Gastrocnemius medialis (tissue), 4 donors: ENCODE data around the gene COQ8A. TPM values are rescaled to one million over a fixed set of nuclear protein-coding genes. Genes with fewer than 3 reads are reported as not detected.

Experiments
- ATAC-seq, 2 donors: fragments of 150-250 bp; one replicate each; pipeline ENCODE4 v1.9.1; 2016
- DNase-seq, 2 donors: peaks; one replicate each; pipeline ENCODE4 v3.0.0-alpha.2; 2019
- H3K27ac ChIP-seq, 4 donors: fragments of 200-600 bp; sonication (generic); 1 replicate in 1 of 4; 2 replicates in 3 of 4; pipeline ENCODE4 v1.5.1; 2016 to 2018; ENCODE audit warnings: mild to moderate bottlenecking in 2 of 4, moderate library complexity in 1 of 4
- H3K27me3 ChIP-seq, 3 donors: fragments of 200-600 bp; sonication (generic) in 2 of 3; 1 replicate in 1 of 3; 2 replicates in 2 of 3; pipeline versions ENCODE4 v1.5.1 to v1.6.0; 2016 to 2019; ENCODE audit warnings: mild to moderate bottlenecking in 1 of 3, moderate library complexity in 1 of 3
- H3K36me3 ChIP-seq, 2 donors: fragments of 200-600 bp; sonication (generic) in 1 of 2; one replicate each; pipeline ENCODE4 v1.5.1; 2017 to 2018
- H3K4me1 ChIP-seq, 2 donors: fragments of 200-600 bp; sonication (generic) in 1 of 2; one replicate each; pipeline ENCODE4 v1.5.1; 2016 to 2017; ENCODE audit warnings: mild to moderate bottlenecking in 2 of 2
- H3K4me3 ChIP-seq, 4 donors: fragments of 200-600 bp; sonication (generic) in 3 of 4; 1 replicate in 1 of 4; 2 replicates in 3 of 4; pipeline ENCODE4 v1.5.1; 2016 to 2019; ENCODE audit warnings: mild to moderate bottlenecking in 2 of 4
- H3K9me3 ChIP-seq, 3 donors: fragments of 200-600 bp; sonication (generic) in 2 of 3; 1 replicate in 1 of 3; 2 replicates in 2 of 3; pipeline ENCODE4 v1.5.1; 2016 to 2019
- POLR2A ChIP-seq, 2 donors: fragments of 450-650 bp; IDR thresholded peaks; one replicate each; pipeline ENCODE4 v1.6.1; 2017; ENCODE audit warnings: antibody characterized with exemption in 2 of 2, mild to moderate bottlenecking in 2 of 2, moderate library complexity in 2 of 2
- in situ Hi-C, 4 donors: fragments of 200-750 bp; cut with MboI; loops; one replicate each; pipeline versions ENCODE4 v1.15.0 to v1.8.0; 2017; ENCODE audit warnings: low sequenced_read_pairs in 4 of 4
- intact Hi-C: fragments of 100-400 bp; cut with DNase I; formaldehyde crosslinking; loops from one replicate; pipeline ENCODE4 v1.15.1; 2023; ENCODE audit warnings: low total_unique reads
- total RNA-seq, 4 donors: library from RNA; depleted of rRNA; stranded (reverse); fragments of >200 nt; gene quantifications; one replicate each; pipeline versions ENCODE4 v1.1.0 to v1.2.3, GENCODE V29; 2016
- TF ChIP-seq, protein P1 (sequence below), 5 experiments: fragments of 450-650 bp in 3 of 5; fragments of 200-600 bp in 2 of 5; sonication (generic) in 2 of 5; IDR thresholded peaks in 4 of 5; conservative IDR thresholded peaks in 1 of 5; 1 replicate in 4 of 5; 2 replicates in 1 of 5; pipeline ENCODE4 v1.5.1; 2016 to 2019; ENCODE audit warnings: antibody characterized with exemption in 5 of 5, mild to moderate bottlenecking in 3 of 5, moderate library complexity in 3 of 5

Gene COQ8A
- total RNA-seq, 4 donors from 2014 or later = 950 to 2,403 (median 1,384) TPM

DNA sequence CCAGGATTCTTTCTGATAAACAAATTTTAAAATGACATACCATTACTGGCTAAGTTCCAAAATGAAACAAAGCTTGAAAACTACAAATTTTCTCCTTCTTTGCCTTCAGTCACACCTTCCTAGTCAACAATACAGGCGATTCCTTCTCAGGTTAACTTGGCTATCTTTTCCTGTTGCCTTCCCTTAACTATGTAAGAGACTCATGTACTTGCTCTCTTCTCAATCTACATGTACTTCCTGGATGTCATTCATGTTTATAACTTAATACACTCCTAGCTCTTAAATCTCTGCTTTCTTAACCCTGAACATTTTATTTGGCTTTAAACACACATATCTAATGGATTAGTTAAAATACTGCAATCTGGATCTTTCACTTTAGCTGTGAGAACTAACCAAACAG is 97.0 kb downstream of the COQ8A start:
- in situ Hi-C loops (no loop called here), intact Hi-C loops (no loop called here)
- TF ChIP-seq POLR2A (IDR thresholded peaks at IDR 0.05) = no peak
- TF ChIP-seq, protein P1, sequence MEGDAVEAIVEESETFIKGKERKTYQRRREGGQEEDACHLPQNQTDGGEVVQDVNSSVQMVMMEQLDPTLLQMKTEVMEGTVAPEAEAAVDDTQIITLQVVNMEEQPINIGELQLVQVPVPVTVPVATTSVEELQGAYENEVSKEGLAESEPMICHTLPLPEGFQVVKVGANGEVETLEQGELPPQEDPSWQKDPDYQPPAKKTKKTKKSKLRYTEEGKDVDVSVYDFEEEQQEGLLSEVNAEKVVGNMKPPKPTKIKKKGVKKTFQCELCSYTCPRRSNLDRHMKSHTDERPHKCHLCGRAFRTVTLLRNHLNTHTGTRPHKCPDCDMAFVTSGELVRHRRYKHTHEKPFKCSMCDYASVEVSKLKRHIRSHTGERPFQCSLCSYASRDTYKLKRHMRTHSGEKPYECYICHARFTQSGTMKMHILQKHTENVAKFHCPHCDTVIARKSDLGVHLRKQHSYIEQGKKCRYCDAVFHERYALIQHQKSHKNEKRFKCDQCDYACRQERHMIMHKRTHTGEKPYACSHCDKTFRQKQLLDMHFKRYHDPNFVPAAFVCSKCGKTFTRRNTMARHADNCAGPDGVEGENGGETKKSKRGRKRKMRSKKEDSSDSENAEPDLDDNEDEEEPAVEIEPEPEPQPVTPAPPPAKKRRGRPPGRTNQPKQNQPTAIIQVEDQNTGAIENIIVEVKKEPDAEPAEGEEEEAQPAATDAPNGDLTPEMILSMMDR (IDR thresholded peaks at IDR 0.05 in 4 of 5, conservative IDR thresholded peaks at IDR 0.05 in 1 of 5) = no peak
- peaks cover 0 to 30% of the 10 kb centered on the region in 2 donors for H3K36me3 ChIP-seq
- H3K27ac ChIP-seq = no peak overlapping the region
- H3K27me3 ChIP-seq = no peaks in the 10 kb centered on the region
- no peak overlapping the region for H3K4me3 ChIP-seq
- DNase-seq (no peak), ATAC-seq (no peak)
- no peaks in the 10 kb centered on the region for H3K9me3 ChIP-seq
- no peaks in the 10 kb centered on the region for H3K4me1 ChIP-seq

Other genes with a start within 250 kb of the COQ8A start
- gene ITPKB, start 201.0 kb upstream of the COQ8A start, total RNA-seq = 10 to 100 TPM in 1 of 4 donors, 1 to 10 TPM in 3; 7.1 to 13.9 (median 7.8) TPM
- gene PSEN2, start 69.7 kb upstream of the COQ8A start, total RNA-seq = 10 to 100 TPM; 24.8 to 41.4 (median 34.1) TPM